ENCODE results near the gene CCNY. TPM values are rescaled to one million over a fixed set of nuclear protein-coding genes. Genes with fewer than 3 reads are reported as not detected.

CCNY gene
- total RNA-seq, 1 donor from 2014 or later: 44.8 TPM

- peak; percentile 59 for ATAC-seq
These were observed 97.6 kb downstream of the CCNY start for GRCh38 chr10:35433851-35434426.

- ATAC-seq: no peak
These were observed 98.2 kb downstream of the CCNY start for GRCh38 chr10:35434533-35434932.

- no peak for ATAC-seq
These were observed 99.5 kb downstream of the CCNY start for GRCh38 chr10:35435824-35436223.

- ATAC-seq: no peak
These were observed 101.5 kb downstream of the CCNY start for GRCh38 chr10:35437829-35438228.

GRCh38 chr10:35438718-35439571 lies 102.6 kb downstream of the CCNY start:
- no peak for ATAC-seq

GRCh38 chr10:35440016-35440415 lies 103.7 kb downstream of the CCNY start:
- no peak for ATAC-seq

- no peak for ATAC-seq
These were observed 105.7 kb downstream of the CCNY start for GRCh38 chr10:35442028-35442427.

- no peak for ATAC-seq
These were observed 106.3 kb downstream of the CCNY start for GRCh38 chr10:35442592-35442991.

GRCh38 chr10:35443858-35444257 lies 107.5 kb downstream of the CCNY start:
- no peak for ATAC-seq

- no peak for ATAC-seq
These were observed 109.0 kb downstream of the CCNY start for GRCh38 chr10:35445150-35445884.

- no peak for ATAC-seq
These were observed 110.1 kb downstream of the CCNY start for GRCh38 chr10:35446439-35446838.

- ATAC-seq: peak; percentile 87
These were observed 111.5 kb downstream of the CCNY start for GRCh38 chr10:35447693-35448407.

GRCh38 chr10:35448687-35449662 lies 112.7 kb downstream of the CCNY start:
- peak; percentile 57 for ATAC-seq

GRCh38 chr10:35449944-35450343 lies 113.6 kb downstream of the CCNY start:
- no peak for ATAC-seq

GRCh38 chr10:35451151-35452016 lies 115.1 kb downstream of the CCNY start:
- ATAC-seq: no peak

- no peak for ATAC-seq
These were observed 115.9 kb downstream of the CCNY start for GRCh38 chr10:35452171-35452570.

- ATAC-seq: no peak
These were observed 116.5 kb downstream of the CCNY start for GRCh38 chr10:35452847-35453246.

GRCh38 chr10:35453855-35454532 lies 117.7 kb downstream of the CCNY start:
- ATAC-seq: peak; percentile 72

GRCh38 chr10:35456153-35456720 lies 119.9 kb downstream of the CCNY start:
- ATAC-seq: no peak

GRCh38 chr10:35456784-35457183 lies 120.5 kb downstream of the CCNY start:
- ATAC-seq: no peak

Data from esophagus mucosa (tissue), 1 donor.